Measurements from ENCODE around the gene IFT122.
"Not testable (repeated sequence)": the region's sequence is repeated elsewhere in the genome, so short reads cannot be mapped to it uniquely, and the experiment has no call there.

Gene IFT122

GRCh38 chr3:129534428-129535027 lies 94.5 kb downstream of the IFT122 start:
- DNase-seq (ENCODE audit: low read depth in 2 of 2): no peak

DNA sequence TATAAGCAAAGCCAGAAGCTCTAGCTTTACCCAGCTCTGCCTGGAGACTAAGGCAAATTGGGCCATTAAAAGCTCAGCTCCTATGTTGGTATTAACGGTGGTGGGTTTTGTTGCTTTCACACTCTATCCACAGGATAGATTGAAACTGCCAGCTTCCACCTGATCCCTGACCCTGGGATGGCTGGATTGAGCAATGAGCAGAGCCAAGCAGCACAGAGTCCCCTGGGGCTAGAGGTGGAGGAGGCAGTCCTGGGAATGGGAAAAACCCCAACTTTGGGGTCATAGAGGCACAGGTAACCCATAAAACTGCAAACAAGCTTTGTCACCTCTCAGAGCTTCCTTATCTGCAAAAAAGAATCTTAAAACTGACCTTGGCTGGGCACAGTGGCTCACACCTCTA lies 95.1 kb downstream of the IFT122 start:
- DNase-seq (ENCODE audit: low read depth in 2 of 2): no peak

GRCh38 chr3:129536374-129536667 lies 96.3 kb downstream of the IFT122 start:
- DNase-seq (ENCODE audit: low read depth in 2 of 2): no peak

- no peak for DNase-seq (ENCODE audit: low read depth in 2 of 2)
These were observed 96.8 kb downstream of the IFT122 start for GRCh38 chr3:129536804-129537203.

GRCh38 chr3:129539206-129539605 lies 99.2 kb downstream of the IFT122 start:
- no peak for DNase-seq (ENCODE audit: low read depth in 2 of 2)

DNA sequence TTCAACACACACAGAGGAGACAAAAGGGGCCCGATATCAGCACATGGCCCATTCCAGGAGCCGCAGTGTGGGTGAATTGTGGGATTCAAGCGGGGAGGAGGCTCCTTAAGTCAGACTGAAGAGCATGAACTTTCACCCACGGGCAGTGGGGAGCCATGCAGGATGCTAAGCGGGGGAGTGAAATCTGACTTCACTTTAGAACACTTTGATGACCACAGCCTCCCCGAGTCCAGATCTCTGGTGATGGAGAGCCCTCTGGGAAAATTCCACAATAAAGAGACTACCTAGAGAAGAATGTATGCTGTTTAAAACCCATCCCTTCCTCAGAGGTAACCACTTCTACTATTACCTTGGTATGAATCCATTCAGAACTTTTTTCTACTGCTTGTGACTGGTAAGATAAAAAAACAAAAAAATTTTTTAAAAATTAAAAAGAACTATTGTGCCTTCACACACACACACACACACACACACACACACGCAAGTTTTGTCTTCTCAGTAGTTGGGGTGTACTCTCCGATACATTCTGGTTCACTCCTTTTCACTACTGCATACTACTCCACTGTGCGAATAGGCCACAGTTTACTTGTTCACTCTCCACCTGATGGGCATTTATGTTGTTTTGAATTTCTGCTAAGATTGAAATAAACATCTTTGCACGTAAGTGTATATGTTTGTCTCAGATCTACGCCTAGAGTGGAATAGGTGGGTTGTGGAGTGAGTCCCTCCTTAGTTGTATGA lies 100.9 kb downstream of the IFT122 start:
- DNase-seq (ENCODE audit: low read depth in 2 of 2): no peak

- DNase-seq (ENCODE audit: low read depth in 2 of 2): no peak
These were observed 102.7 kb downstream of the IFT122 start for GRCh38 chr3:129542747-129543146.

GRCh38 chr3:129543156-129543790 lies 103.2 kb downstream of the IFT122 start, which contains the start of gene H1-8:
Gene H1-8, plus strand, starts transcription at chr3:129543175. Its CDS starts 44 bp downstream, at chr3:129543219.
- no peak for DNase-seq (ENCODE audit: low read depth in 2 of 2)

DNA sequence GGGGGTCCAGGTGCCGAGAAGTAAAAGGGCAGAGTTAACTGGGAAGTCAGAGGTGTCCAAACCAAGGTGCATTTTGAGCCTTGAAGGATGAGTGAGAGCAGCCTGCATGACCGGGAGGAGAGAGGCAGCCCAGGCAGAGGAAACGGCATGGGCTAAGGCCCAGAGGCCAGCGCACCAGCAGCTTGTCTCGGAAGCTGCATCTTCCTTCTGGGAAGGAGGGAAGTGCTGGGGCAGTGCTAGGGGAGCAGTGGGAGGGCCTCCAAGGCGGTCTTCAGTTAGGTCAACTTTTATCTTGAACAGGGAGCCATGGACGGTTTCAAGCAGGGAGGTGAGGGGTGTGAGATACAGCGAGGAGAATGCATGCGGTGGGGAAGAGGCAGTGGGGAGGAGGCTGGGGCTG lies 104.0 kb downstream of the IFT122 start:
- DNase-seq (ENCODE audit: low read depth in 2 of 2): no peak

- not testable (repeated sequence) for DNase-seq (ENCODE audit: low read depth in 2 of 2)
These were observed 105.9 kb downstream of the IFT122 start for GRCh38 chr3:129545951-129546350.

GRCh38 chr3:129547241-129547640 lies 107.2 kb downstream of the IFT122 start:
- no peak for DNase-seq (ENCODE audit: low read depth in 2 of 2)

DNA sequence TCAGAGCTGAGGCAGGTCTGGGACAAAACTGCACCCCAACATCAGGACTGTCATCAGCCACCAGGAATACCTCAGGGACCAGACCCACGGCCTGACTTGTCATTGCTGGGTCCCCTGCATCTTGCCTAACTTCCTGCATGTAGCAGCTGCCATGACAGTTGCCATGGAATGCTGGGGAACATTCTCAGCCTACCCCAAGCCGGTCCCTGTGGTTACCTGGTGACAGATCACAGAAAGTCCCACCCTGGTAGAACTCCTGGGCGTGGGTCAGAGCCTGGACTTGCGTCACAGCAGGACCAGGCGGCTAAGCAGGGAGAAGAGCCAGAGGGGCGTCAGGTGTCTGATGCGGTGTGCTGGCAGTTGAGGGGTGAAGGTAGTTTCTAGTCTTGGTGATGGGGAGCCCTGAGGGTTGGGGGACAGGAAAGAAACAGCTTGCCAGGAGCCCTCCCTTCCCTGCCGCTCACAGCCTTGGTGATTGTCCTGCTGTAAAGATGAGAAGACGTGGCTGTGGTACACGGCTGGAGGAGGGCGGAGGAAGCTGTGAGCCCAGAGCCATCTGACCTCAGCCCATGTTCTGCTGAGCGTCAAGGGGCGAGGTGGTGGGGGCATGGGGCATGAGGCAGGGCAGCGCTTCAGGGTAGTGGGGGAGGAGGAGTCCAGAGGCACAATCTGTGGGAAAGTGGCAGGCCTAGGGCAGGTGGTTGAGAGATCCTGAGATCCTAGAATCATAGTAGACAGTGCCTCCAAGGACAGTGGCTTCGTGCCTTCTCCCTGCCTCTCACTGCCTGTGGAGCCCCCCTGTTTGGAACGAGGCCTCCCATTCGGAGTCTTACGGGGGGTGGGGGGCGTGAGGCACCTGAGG lies 108.3 kb downstream of the IFT122 start:
- no peak for DNase-seq (ENCODE audit: low read depth in 2 of 2)

- DNase-seq (ENCODE audit: low read depth in 2 of 2): no peak
These were observed 109.2 kb downstream of the IFT122 start for GRCh38 chr3:129549006-129549800.

GRCh38 chr3:129549805-129550204 lies 109.8 kb downstream of the IFT122 start:
- DNase-seq (ENCODE audit: low read depth in 2 of 2): no peak

DNA sequence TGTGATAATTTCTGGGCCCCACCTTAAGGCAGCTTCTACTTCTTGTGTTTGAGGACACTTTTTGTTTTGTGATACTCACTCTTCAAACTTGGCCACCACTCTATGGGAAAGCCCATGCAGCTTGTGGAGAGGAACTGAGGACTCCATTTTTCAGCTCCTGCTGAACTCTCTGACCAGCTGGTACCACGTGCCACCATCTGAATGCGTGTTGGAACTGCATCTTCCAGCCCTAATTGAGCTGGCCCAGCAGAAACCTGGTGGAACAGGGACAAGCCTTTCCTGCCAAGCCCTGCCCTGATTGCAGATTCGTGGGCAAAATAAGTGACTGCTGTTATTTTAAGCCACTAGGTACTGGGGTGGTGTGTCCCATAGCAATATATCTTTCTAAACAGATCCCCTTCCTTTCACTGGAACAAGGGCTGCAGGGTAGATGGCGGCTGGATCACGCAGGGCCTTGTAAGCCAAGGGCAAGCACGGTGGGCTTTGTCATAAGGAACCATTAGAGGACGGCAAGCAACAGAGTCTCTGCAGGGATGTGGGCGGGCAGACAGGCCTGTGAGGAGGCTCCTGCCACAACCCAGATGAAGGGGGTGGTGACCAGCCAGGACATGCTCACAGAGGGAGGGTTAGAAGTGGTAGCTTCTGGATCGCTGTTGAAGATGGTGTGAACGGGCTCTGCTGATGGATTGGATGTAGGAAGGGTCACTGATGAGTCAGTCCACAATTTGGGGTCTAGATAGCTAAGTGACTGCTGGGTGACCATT lies 112.4 kb downstream of the IFT122 start:
- DNase-seq (ENCODE audit: low read depth in 2 of 2): no peak

DNA sequence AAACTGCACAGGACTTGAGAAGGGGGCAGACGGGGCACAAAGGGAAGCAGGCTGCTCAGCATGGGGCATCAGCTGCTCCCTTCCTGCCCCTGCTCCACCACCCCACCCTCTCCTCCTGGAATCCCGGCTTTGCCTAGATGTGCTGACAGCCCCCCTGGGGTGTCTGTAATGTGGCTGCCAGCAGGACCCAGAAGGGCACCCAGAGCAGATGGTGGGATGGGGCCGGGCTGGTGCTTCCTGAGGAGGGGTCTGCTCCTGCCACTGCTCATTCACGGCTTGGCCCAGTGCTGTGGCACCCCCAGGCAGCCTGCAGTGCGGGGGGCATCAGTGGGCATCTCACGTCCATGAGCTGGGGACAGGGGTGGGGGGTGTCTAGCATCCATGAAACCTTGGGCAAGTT lies 113.1 kb downstream of the IFT122 start:
- no peak for DNase-seq (ENCODE audit: low read depth in 2 of 2)

GRCh38 chr3:129553719-129554118 lies 113.7 kb downstream of the IFT122 start:
- no peak for DNase-seq (ENCODE audit: low read depth in 2 of 2)

DNA sequence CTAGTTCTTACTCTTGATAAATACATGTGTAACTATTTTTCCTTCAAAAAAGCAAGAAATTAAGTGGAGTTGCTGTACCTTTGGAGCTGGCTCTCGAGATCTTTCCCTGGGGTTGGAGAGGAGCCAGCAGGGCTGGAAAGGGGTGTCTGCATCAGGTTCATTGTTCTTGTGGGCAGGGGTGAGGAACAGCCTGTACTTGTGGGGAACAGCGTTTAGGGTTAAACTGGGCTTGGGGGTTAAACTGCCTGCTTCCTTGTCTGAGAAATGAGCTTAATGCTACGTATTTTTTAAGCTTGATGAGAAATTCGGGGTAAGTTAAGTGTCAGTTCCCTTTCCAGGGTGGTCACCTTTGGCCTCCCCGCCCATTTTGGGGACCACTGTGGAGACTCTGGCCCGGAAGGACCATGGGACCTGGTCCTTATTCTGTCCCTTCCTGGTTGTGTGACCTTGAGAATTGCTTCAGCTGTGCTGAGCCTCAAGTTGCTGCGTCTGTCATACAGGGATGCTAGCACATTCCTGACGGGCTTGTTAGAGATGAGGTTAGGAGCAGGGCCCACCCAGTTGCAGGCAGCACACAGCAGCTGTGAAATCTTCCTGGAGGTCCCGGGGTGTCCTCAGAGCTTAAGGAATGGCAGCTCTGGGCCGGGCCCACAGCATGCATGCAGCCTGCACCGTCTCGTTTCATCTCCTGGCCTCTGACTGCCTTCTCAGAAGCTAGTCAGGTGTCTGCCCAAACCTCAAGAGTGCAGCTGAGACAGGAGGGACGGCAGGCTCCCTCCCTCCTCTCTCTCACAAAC lies 114.5 kb downstream of the IFT122 start:
- DNase-seq (ENCODE audit: low read depth in 2 of 2): no peak

- DNase-seq (ENCODE audit: low read depth in 2 of 2): no peak
These were observed 115.1 kb downstream of the IFT122 start for GRCh38 chr3:129555153-129555550.

Measured in stimulated activated CD8-positive, alpha-beta memory T cell treated with anti-CD3 and anti-CD28 coated beads, Interleukin-2, amount 100 ng/mL, for 48 hours (primary cell).